Liver (tissue), 3 donors: ENCODE results near the gene SCGB1D2.

Source experiments
- TF ChIP-seq, protein P1 (sequence below): IDR thresholded peaks from 2 replicates; pipeline ENCODE4 v1.6.1; 2016; ENCODE audit warnings: antibody characterized with exemption, mild to moderate bottlenecking
- TF ChIP-seq, protein P2 (sequence below): fragments of 150-350 bp; IDR thresholded peaks from 2 replicates; pipeline ENCODE4 v1.5.1; 2017; ENCODE audit warnings: improper control_type of control experiment, low read depth, low read length; ENCODE audit not compliant: missing input control
- TF ChIP-seq, protein P3 (sequence below): IDR thresholded peaks from 2 replicates; pipeline ENCODE4 v1.6.1; 2016; ENCODE audit warnings: antibody characterized with exemption
- TF ChIP-seq, protein P4 (sequence below): IDR thresholded peaks from 2 replicates; pipeline ENCODE4 v1.6.1; 2016; ENCODE audit warnings: antibody characterized with exemption
- TF ChIP-seq, protein P5 (sequence below): IDR thresholded peaks from 2 replicates; pipeline ENCODE4 v1.6.1; 2016; ENCODE audit warnings: antibody characterized with exemption
- donor health status: healthy.
- donor health status: healthy.

DNA sequence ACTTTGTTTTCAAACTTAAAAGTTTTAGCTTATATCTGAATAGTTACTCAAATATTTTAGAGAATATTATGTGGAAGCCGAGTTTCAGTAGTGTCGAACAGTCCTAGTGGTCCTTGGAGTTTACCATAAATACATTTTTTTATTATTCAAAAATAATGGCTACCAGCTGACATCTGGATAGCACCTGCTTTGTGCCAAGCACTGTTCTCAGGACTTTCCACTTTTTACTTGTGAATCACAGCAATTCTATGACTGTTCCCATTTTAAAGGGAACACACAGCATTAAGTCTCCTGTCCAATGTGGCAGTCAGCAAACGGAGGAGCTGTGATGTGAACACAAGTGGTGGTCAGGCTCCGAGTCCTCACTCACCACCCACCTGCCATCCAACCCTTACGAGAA is 37.6 kb upstream of the SCGB1D2 start:
- TF ChIP-seq, protein P1, sequence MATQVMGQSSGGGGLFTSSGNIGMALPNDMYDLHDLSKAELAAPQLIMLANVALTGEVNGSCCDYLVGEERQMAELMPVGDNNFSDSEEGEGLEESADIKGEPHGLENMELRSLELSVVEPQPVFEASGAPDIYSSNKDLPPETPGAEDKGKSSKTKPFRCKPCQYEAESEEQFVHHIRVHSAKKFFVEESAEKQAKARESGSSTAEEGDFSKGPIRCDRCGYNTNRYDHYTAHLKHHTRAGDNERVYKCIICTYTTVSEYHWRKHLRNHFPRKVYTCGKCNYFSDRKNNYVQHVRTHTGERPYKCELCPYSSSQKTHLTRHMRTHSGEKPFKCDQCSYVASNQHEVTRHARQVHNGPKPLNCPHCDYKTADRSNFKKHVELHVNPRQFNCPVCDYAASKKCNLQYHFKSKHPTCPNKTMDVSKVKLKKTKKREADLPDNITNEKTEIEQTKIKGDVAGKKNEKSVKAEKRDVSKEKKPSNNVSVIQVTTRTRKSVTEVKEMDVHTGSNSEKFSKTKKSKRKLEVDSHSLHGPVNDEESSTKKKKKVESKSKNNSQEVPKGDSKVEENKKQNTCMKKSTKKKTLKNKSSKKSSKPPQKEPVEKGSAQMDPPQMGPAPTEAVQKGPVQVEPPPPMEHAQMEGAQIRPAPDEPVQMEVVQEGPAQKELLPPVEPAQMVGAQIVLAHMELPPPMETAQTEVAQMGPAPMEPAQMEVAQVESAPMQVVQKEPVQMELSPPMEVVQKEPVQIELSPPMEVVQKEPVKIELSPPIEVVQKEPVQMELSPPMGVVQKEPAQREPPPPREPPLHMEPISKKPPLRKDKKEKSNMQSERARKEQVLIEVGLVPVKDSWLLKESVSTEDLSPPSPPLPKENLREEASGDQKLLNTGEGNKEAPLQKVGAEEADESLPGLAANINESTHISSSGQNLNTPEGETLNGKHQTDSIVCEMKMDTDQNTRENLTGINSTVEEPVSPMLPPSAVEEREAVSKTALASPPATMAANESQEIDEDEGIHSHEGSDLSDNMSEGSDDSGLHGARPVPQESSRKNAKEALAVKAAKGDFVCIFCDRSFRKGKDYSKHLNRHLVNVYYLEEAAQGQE, result no peak
- TF ChIP-seq, protein P2, sequence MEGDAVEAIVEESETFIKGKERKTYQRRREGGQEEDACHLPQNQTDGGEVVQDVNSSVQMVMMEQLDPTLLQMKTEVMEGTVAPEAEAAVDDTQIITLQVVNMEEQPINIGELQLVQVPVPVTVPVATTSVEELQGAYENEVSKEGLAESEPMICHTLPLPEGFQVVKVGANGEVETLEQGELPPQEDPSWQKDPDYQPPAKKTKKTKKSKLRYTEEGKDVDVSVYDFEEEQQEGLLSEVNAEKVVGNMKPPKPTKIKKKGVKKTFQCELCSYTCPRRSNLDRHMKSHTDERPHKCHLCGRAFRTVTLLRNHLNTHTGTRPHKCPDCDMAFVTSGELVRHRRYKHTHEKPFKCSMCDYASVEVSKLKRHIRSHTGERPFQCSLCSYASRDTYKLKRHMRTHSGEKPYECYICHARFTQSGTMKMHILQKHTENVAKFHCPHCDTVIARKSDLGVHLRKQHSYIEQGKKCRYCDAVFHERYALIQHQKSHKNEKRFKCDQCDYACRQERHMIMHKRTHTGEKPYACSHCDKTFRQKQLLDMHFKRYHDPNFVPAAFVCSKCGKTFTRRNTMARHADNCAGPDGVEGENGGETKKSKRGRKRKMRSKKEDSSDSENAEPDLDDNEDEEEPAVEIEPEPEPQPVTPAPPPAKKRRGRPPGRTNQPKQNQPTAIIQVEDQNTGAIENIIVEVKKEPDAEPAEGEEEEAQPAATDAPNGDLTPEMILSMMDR, result no peak
- TF ChIP-seq, protein P3, sequence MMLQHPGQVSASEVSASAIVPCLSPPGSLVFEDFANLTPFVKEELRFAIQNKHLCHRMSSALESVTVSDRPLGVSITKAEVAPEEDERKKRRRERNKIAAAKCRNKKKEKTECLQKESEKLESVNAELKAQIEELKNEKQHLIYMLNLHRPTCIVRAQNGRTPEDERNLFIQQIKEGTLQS, result no peak
- TF ChIP-seq, protein P4, sequence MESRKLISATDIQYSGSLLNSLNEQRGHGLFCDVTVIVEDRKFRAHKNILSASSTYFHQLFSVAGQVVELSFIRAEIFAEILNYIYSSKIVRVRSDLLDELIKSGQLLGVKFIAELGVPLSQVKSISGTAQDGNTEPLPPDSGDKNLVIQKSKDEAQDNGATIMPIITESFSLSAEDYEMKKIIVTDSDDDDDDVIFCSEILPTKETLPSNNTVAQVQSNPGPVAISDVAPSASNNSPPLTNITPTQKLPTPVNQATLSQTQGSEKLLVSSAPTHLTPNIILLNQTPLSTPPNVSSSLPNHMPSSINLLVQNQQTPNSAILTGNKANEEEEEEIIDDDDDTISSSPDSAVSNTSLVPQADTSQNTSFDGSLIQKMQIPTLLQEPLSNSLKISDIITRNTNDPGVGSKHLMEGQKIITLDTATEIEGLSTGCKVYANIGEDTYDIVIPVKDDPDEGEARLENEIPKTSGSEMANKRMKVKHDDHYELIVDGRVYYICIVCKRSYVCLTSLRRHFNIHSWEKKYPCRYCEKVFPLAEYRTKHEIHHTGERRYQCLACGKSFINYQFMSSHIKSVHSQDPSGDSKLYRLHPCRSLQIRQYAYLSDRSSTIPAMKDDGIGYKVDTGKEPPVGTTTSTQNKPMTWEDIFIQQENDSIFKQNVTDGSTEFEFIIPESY, result no peak
- TF ChIP-seq, protein P5, sequence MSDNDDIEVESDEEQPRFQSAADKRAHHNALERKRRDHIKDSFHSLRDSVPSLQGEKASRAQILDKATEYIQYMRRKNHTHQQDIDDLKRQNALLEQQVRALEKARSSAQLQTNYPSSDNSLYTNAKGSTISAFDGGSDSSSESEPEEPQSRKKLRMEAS, result no peak
